Prostate gland (tissue), 2 donors: ENCODE measurements around the gene SPATA3.

Source experiments
- CTCF ChIP-seq, 4 experiments: fragments of 200-600 bp in 2 of 4; fragments of 450-650 bp in 2 of 4; sonication (generic) in 2 of 4; IDR thresholded peaks; 1 replicate in 3 of 4; 2 replicates in 1 of 4; pipeline ENCODE4 v1.5.1; 2016 to 2019; ENCODE audit warnings: antibody characterized with exemption in 4 of 4, mild to moderate bottlenecking in 2 of 4, moderate library complexity in 2 of 4
- POLR2A ChIP-seq: fragments of 450-650 bp; IDR thresholded peaks from one replicate; pipeline ENCODE4 v1.6.1; 2016; ENCODE audit warnings: antibody characterized with exemption, mild to moderate bottlenecking
- POLR2AphosphoS5 ChIP-seq: sonication (generic); formaldehyde crosslinking; IDR thresholded peaks from one replicate; pipeline ENCODE4 v1.6.1; 2017; ENCODE audit warnings: antibody characterized with exemption

- TF ChIP-seq POLR2A: no peak
- no peak for TF ChIP-seq POLR2AphosphoS5
- TF ChIP-seq CTCF (IDR thresholded peaks at IDR 0.05): no peak
These were observed 45.3 kb downstream of the SPATA3 start for GRCh38 chr2:231041061-231041689.
